RWPE1 (cell line): ENCODE results near the gene ETHE1.

Source experiments
- CTCF ChIA-PET: fragments of 350-600 bp; sonication (Branson Sonifier 250); formaldehyde crosslinking; extraction: SDS; loops from one replicate; lab custom pipeline; 2021; lab: Yijun Ruan, JAX
- POLR2A ChIA-PET: fragments of 400-600 bp; formaldehyde crosslinking; extraction: SDS; loops from one replicate; lab custom pipeline; 2020; ENCODE audit warnings: antibody characterized with exemption; ENCODE audit not compliant: low non-redundant PET; lab: Yijun Ruan, JAX
- DNase-seq: peaks from one replicate; pipeline ENCODE4 v3.0.0; 2012; ENCODE audit warnings: low spot score
- H3K27ac ChIP-seq: fragments of 450-650 bp; 2 replicates; pipeline ENCODE4 v1.5.1; 2017
- CTCF ChIP-seq: fragments of 450-650 bp; conservative IDR thresholded peaks from 2 replicates; pipeline ENCODE4 v1.5.1; 2017; ENCODE audit warnings: low read depth, mild to moderate bottlenecking

ETHE1 gene

GRCh38 chr19:43561139-43561970, 34.4 kb upstream of the ETHE1 start:
- CTCF ChIA-PET = no interaction called here
- POLR2A ChIA-PET = interaction anchor here (0.7 kb wide), 1 partner anchor 32 kb away, joined by 6 read pairs; no protein-coding TSS in a partner anchor
- no peak for DNase-seq
- no peak for TF ChIP-seq CTCF
- peak overlapping the region; percentile 31; the same call in 1 of the 2 replicates for H3K27ac ChIP-seq

GRCh38 chr19:43560687-43561086, 33.7 kb upstream of the ETHE1 start:
- DNase-seq = no peak
- CTCF ChIA-PET = no interaction called here
- peak overlapping the region; percentile 31 for H3K27ac ChIP-seq
- POLR2A ChIA-PET = interaction anchor here (0.7 kb wide), 1 partner anchor 239 kb away, joined by 4 read pairs; no protein-coding TSS in a partner anchor
- TF ChIP-seq CTCF = no peak

- H3K27ac ChIP-seq = no peak overlapping the region
- peak; percentile 43 for DNase-seq
- peak; percentile 69 for TF ChIP-seq CTCF
- POLR2A ChIA-PET = no interaction called here
- CTCF ChIA-PET = interaction anchor here (0.5 to 1.7 kb wide), 14 partner anchors 10 to 255 kb away, joined by 3 to 8 read pairs (median 4); no protein-coding TSS in a partner anchor
Measured at GRCh38 chr19:43555185-43555770, 28.3 kb upstream of the ETHE1 start.

- H3K27ac ChIP-seq = no peak overlapping the region
- ChIA-PET POLR2A (no interaction called here), CTCF (interaction anchor here (0.5 to 1.7 kb wide), 12 partner anchors 11 to 199 kb away, joined by 3 to 8 read pairs (median 4); no protein-coding TSS in a partner anchor)
- no peak for DNase-seq
- TF ChIP-seq CTCF = no peak
Measured at GRCh38 chr19:43554317-43554895, 27.4 kb upstream of the ETHE1 start.

GRCh38 chr19:43553656-43554055, 26.7 kb upstream of the ETHE1 start:
- ChIA-PET CTCF (interaction anchor here (0.7 kb wide), 1 partner anchor 351 kb away, joined by 9 read pairs; no protein-coding TSS in a partner anchor), POLR2A (no interaction called here)
- H3K27ac ChIP-seq = no peak overlapping the region
- no peak for DNase-seq
- TF ChIP-seq CTCF = no peak

GRCh38 chr19:43552616-43553015, 25.6 kb upstream of the ETHE1 start:
- H3K27ac ChIP-seq = no peak overlapping the region
- ChIA-PET CTCF (interaction anchor here (0.7 kb wide), 1 partner anchor 352 kb away, joined by 9 read pairs; no protein-coding TSS in a partner anchor), POLR2A (no interaction called here)
- no peak for DNase-seq
- no peak for TF ChIP-seq CTCF
